Esophagus muscularis mucosa (tissue), 3 donors: ENCODE results near the gene TATDN2.

Experiments
- CTCF ChIP-seq, 3 experiments: fragments of 200-600 bp in 2 of 3; fragments of 450-650 bp in 1 of 3; sonication (generic) in 2 of 3; IDR thresholded peaks; one replicate each; pipeline ENCODE4 v1.5.1; 2017 to 2019; ENCODE audit warnings: antibody characterized with exemption in 3 of 3, mild to moderate bottlenecking in 2 of 3, moderate library complexity in 1 of 3
- POLR2A ChIP-seq: fragments of 450-650 bp; IDR thresholded peaks from one replicate; pipeline ENCODE4 v1.6.1; 2017; ENCODE audit warnings: antibody characterized with exemption, moderate library complexity, mild to moderate bottlenecking, low read depth
- POLR2AphosphoS5 ChIP-seq, 2 donors: sonication (generic); formaldehyde crosslinking; IDR thresholded peaks; one replicate each; pipeline ENCODE4 v1.6.1; 2017; ENCODE audit warnings: antibody characterized with exemption in 2 of 2

- no peak for TF ChIP-seq CTCF (IDR thresholded peaks at IDR 0.05)
- no peak for TF ChIP-seq POLR2A
- TF ChIP-seq POLR2AphosphoS5 (IDR thresholded peaks at IDR 0.05), result no peak
These were observed 22.0 kb upstream of the TATDN2 start for GRCh38 chr3:10226293-10226692.
